ENCODE results near the gene CFAP77.

- no peak for TF ChIP-seq POLR2A (IDR thresholded peaks at IDR 0.05)
- TF ChIP-seq CTCF (IDR thresholded peaks at IDR 0.05): no peak
These were observed 131.0 kb downstream of the CFAP77 start for GRCh38 chr9:132541051-132541450.
